HG03097 (cell line): ENCODE data around the gene LILRA5.
"Not testable (repeated sequence)": the region's sequence is repeated elsewhere in the genome, so short reads cannot be mapped to it uniquely, and the experiment has no call there.

ENCODE experiments used
- ATAC-seq: cut with Tn5 transposase; IDR thresholded peaks from one replicate; pipeline ENCODE4 v1.9.1; 2021; ENCODE audit not compliant: unreplicated experiment, low FRiP score

Gene LILRA5

DNA sequence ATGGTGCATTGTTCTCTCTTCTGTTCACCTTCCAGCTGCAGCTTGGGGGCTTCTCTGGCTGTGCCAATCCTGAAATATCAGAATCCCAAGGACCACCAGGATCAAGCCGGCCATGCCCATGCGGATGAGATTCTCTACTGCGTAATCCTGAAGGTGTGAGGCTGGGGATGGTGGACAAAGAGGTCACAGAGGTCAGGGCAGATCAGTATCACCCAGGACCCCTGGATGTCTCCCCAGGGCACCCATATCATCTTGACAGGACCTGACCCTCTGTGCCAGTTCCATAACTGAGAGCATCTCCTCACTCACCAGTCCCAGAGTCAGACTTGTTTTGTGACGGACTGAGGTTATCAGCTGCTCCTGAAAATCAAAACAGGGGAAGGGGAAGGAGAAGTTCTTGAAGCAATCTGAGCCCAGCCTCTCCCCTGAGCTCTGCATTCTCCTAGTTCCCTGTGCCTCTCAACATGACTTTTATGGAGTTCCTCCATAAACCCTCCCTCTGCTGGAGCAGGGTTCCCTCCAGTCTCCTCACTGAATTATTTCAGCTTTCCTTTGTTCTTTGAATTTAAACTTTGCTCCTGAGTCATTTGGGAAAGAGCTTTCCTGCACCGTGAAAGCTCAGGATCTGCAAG is 5.5 kb downstream of the LILRA5 start:
- ATAC-seq = no peak

DNA sequence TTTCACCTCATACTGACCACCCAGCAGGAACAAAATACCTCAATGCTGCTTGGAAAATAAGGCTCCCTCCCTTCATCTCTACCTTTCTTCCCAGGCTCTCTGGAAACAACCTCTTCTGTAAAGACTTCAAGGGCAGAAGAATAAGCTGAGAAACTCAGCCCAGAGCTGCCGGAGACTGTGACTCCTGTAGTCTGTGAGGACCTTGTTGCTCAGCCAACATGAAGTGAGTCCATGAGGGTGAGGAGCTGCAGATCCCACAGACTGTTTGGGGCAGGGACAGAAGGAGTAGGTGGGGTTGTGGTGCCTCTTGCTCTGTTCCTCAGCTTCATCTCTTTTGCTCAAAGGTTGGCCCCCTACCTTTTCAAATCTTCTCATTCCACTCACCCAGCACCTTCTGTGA is 7.8 kb downstream of the LILRA5 start:
- ATAC-seq = no peak

DNA sequence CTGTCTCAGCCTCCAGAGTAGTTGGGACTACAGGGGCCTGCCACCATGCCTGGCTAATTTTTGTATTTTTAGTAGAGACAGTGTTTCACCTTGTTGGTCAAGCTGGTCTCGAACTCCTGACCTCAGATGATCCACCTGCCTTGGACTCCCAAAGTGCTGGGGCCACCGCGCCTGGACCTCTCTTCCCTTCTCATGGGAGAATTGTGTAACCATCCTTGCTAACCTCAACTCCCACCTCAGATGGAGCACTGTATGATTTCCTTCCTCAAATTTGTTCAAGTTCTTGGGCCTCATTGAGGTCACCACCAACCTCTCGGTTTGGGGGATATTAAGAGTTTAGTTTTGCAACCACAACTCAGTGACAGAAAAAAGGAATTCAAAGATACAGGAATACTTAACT is 10.7 kb downstream of the LILRA5 start:
- no peak for ATAC-seq

DNA sequence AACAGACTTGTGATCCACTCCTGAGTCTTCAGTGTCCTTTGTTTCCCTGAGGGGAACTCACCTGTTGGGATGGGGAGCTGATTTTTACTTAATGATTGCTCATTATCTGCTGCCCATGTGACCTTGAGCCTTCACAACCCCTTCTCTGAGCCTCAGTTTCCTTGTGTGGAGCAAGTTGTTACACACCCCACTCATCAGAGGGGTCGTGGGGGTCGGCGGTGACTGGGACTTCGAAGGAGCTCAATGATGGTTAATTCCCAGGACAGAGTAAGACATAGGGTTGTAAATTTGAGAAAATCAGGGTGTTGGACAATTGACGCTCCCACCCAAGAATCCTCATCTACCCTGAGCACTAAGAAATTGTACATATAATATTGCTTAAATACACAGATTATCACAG is 13.5 kb downstream of the LILRA5 start:
- no peak for ATAC-seq

DNA sequence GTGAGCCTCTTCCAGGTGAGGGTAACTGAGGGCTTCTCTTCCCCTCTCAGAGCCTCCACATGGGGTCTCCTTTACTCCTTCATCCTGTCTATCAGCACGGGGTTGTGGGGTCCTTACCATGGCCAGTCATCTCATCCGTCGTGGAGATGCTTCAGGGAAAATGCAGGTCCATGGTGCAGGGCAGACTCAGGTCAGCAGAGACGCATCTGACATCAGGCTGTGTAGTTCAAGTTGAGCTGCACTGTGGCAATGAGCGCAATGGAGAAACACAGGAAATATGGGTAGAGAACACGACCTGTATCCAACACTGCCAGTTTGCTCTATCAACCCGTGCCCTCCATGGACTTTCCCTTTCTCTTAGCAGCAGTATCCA is 13.9 kb downstream of the LILRA5 start:
- no peak for ATAC-seq

DNA sequence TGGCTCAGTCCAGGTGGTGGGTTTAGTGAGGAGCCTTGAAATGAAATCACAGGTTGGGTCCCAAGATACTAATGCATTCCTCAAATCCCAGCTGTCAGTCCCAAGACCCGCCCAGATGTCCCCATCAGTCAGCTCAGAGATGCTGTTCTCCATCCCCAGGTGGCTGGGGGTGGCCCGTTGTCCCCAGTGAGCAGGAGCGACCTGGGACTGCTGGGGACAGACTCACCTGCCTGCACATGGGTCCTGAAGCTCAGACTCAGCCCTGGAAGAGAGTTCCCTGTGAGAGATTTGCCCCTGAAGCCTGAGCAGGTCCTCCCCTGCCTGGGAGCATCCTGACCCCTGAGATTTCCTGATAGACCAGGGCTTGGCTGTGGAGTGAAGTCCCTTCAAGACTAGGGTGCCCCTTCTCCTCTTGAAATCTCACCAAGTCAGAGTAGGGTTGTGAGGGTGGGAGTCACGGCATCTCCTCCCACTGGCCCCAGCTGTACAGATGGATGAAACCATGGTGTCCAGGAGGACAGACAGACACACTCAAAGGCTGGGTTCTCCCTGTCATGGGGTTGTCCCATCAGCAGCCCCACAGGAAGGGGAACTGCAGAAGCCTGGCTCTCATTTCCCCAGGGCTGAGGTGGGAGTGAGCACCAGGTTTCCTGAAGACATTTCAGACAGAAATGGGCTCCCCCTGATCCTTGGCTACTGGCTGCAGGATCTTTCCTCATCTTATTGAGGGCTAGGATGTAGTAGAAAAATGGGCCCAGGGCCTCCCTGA is 14.4 kb downstream of the LILRA5 start:
- no peak for ATAC-seq

DNA sequence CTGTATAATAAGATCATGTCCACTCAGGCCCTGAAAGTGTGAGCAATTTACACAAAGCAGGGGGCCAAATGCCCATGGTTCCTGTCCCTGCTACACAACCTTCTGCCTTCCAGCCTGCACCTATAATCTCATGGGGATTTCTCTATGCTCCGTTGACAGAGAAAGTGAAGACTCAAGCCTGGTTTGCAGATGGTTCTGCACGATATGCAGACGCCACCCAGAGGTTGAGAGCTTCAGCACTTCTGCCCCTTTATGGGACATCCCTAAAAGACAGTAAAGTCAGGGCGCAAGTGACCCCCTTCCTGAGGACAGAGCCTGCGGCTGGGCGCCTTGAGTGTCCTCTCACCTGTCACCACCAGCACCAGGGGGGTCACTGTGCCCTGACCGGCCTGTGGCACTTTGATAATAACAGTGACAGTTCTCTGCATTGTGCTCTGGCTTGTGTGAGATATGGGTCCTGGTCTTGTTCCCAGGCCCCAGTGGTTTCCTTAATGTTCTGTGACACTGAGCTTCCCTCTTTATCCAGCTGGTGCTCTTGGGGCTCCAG is 15.1 kb downstream of the LILRA5 start:
- ATAC-seq = no peak

DNA sequence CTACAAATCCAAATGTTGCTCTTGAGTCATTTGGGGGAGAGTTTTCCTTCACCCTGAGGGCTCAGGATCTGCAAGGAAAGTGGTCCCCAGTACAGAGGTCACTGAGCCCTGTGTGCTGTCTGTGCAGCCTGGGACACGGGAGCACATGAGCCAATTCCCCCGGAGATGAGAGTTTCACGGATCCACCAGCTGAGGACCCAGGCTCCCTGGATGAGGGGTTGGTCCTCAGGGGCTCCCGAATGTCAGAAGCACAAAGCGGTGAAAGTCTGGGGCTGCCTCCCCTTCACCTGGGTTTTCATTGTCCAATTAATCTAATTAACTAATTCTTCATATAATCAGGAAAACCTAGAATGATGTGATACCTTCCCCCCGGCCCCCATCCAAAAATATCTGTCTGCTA is 18.4 kb downstream of the LILRA5 start:
- ATAC-seq = no peak

DNA sequence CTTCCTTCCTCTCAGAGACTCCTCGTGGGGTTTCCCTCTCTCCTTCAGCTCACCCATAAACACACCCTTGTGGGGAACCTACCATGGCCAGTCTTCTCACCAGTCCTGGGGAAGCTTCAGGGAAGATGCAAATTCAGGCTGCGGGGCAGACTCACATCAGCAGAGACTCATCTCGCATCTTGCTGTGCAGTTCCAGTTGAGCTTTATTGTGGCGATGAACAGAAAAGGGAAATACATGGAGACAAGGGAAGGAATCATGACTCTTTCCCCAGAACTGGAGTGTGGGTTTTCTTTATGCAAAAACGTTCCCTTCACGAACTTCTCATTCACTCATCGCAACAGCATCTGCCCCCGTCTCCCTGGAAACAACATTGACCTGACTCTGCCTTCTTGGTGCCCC is 23.8 kb downstream of the LILRA5 start:
- not testable (repeated sequence) for ATAC-seq

DNA sequence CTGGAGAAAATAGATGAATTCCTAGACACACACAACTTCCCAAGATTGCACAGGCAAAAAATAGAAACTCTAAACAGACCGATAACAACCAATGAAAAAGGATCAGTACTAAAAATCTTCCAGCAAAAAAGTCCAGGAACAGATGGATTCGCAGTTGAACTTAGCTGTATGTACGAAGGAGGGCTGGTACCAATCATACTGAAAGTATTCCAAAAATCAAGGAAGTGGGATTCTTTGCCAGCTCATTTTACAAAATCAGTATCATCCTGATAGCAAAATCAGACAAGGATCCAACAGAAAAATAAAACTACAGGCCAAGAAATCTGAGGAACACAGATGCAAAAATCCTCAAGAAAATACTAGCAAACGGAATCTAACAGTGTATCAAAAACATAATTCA is 25.5 kb downstream of the LILRA5 start:
- no peak for ATAC-seq

DNA sequence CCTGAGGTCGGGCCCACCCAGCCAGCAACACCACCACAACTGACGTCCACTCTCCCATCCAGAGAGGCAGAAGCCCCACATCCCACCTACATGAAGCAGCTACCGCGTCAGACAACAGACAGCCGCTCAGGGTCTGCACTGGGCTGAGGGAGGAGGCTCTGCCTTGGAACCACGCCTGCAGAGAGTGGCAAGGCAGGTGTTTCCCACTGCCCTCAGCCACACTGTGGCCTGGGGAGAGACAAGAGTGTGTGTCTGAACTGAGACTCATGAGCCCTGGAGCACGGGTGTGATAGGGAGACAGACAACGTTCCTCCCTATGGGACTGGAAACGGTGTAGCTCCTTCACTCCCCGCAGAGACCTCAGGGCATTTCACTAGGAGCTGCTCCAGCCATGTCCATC is 26.7 kb downstream of the LILRA5 start:
- ATAC-seq = not testable (repeated sequence)

DNA sequence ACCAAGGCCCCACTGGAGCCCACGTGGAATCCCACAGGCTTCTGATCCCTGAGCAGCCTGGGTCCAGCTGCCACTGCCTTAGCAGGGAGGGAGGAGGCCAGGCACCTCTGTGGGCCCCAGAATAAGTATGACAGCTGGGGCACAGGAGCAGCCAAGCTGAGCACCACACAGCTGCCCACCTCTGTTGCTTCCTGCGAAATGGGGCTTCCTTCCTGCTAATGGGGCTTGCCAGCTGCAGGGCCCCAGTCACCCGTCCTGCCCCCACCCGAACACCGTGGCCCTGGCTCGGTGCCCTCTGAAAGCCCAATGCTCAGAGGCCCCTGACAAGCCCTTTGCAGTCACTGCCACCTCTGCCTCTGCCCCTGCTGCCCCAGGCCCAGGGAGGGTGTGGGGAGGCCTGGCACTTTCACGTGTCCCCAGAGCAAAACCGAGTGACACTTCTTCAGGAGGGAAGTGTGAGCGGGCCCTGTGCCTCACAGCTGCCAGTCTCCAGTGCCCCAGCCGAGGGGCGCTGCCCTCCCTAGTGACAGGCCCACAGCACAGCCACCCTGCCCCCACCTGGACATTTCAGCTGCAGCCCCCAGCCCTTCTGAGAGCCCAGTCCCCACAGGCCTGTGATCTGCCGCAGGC is 27.4 kb downstream of the LILRA5 start:
- ATAC-seq = peak; percentile 58

DNA sequence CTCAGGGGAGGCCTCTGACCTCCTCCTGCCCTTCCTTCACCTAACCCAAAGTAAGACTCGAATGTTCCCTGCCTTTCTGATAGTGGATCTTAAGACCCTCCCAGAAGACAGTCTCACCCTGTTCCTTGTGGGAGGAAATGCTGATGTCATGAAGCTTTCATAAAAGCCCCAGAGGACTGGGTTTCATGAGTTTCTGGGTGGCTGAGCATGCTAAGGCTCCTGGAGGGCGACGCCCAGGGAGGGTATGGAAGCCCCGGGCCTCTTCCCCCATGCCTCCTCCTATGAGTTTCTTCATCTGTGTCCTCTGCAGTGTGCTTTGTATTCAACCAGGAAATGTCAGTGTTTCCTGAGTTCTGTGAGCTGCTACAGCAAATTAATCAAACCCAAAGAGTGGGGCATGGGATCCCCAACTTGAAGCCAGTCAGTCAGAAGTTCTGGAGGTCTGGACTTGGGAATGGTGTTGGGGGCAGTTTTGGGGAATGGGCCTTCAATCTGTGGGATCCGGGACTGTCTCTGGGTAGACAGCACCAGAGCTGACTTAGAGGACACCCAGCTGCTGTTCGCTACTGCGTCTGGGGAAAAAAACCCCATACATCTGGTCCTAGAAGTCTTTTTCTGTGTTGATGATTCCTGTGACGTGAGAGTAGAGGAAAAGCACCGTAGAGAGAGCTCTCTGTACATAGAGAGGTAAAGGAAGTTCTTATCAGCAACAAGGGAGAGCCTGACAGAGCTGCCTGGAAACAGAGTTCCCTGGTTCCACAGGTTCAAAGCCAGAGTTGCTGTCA is 30.1 kb downstream of the LILRA5 start:
- no peak for ATAC-seq

DNA sequence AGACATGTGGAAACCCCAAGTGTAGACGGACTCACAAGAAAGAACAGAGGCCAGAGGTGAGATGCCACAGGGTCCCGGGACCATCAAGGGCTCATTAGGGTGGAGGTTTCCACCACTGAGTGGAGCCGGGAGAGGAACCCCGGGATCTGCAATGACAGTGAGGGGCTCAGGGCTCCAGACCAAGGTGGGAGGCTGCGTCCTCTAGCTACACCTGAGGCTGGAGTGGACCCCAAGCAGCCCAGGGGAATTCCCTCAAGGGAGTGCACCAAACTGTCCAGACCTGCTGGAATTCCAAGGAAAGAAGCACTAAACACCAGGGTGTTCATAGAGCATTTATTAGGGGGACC is 31.3 kb downstream of the LILRA5 start:
- not testable (repeated sequence) for ATAC-seq

DNA sequence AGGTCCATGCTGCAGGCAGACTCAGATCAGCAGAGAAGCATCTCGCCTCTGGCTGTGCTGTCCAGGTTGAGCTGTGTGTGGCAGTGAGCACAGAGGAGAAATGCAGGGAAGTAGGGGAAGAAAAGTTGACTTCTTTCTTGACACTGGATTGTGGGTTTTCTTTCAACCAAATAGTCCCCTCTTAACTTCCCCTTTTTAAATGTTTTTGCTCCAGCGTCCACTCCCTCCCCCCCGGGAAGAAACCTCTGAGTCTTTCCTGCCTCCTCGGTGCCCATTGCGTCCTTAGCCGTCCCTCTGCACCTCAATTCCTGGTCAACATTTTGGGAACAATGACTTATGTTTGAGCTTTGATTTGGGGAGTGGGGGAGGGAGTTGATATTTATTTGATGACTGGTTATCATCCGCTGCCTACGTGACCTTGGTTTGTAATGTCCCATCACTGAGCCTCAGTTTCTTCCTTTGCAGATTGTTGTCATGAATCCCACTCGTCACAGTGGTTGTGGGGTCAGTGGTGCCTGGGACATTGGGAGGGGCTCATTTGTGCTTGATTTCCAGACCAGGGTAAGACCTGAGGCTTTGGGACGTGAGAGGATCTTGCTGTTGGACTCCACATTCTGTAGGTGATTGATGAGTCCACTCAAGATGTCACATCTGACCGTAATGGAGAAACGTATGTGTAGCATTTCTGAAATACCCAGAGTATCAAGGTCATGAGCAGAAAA is 31.8 kb downstream of the LILRA5 start, which contains the start of gene LILRB2:
Gene LILRB2 (minus strand): TSS at position 104 of the 722 bp plus-strand sequence. CDS start 614 bp downstream, outside the sequence.
- ATAC-seq = no peak

DNA sequence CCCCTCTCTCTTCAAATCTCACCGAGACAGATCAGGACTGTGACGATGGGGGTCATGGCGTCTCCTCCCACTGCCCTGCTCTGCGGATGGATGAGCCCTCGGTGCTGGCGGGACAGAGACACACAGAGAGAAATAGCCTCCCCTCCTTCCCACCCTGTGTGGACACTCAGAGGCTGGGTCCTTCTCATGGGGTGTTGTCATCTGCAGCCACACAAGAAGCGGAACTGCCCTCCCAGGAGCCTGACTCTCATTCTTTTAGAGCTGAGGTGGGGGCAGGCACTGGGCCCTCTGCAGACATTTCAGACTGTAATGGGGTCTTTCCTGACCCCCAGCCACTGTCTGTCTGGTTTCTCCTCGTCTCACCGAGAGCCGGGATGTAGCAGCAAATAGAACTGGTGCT is 32.5 kb downstream of the LILRA5 start:
- ATAC-seq = not testable (repeated sequence)

DNA sequence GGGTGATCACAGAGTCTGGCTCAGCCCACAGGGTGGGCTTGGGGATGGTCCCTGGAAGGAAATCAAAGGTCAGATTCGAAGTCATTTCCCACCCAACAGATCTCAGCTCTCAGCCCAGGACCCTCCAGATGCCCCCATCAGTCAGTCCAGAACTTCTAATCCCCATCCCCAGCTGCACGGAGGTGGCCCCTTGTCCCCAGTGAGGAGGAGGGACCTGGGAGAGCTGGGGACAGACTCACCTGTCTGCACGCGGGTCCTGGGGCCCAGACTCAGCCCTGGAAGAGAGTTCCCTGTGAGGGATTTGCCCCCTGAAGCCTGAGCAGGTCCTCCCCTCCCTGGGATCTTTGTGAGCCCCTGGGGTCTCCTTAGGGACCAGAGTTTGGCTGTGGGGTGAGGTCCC is 32.9 kb downstream of the LILRA5 start:
- not testable (repeated sequence) for ATAC-seq

DNA sequence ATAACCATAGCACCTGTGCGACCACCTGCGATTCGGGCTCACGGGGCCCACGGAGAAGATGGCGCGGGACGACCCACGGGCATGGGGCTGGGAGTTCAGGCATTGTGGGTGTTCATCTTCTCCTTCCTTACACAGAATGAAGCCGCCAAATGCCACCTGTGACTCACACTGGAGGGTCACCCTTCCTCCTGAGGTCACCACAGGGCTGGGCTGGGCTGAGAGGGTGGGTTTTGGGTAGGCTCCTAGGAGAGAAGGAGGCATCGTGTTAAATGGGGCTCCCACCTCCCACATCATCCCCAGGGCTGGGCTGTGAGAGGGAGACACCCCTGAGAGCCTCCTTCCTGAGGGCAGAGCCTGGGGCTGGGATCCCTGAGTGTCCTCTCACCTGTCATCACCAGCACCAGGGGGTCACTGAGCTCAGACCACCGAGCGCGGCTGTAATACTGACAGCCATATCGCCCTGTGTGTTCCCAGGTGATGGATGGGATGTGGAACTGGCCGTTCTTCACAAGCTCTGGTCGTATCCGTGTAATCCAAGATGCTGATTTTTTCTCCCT is 33.5 kb downstream of the LILRA5 start:
- no peak for ATAC-seq

DNA sequence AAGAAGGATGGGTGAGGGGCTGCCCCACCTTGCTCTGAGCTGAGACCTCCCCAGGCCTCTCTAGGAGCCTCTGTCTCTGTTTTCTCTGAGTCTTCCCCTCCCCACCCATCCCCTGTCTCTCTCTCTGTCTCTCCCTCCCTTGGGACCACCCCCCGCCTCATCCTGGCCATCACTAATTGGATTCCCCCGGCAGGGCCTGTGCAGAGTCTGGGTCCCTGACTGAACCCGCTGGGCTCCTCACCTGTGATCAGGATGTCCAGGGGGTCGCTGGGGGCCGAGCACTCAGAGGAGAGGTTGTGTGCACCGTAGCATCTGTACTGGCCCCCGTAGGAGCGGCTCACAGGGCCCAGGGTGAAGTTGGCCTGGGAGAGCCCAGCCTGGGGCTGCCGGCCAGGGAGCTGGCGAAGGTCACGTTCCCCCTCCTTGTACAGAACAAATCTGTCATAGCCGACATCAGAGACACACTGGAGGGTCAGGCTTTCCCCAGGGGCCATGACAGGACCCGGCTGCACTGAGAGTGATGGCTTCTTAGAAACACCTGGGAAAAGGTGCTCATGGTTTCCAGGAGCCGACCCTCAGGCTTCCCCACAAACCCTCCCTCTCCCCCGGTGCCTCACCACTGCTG is 34.3 kb downstream of the LILRA5 start:
- not testable (repeated sequence) for ATAC-seq
